RPMI7951 (cell line): Measurements from ENCODE around the gene OR10D3. TPM values are rescaled to one million over a fixed set of nuclear protein-coding genes. Genes with fewer than 3 reads are reported as not detected.

Experiments
- total RNA-seq: library from RNA; depleted of rRNA; stranded (reverse); fragments of >200 nt; shearing (Covaris generic); gene quantifications from 2 replicates; pipeline ENCODE4 v1.2.3, GENCODE V29; 2014; rRNA removed

OR10D3 gene
- total RNA-seq, 1 experiment from 2014 or later = not detected

Other genes starting within 250 kb of the OR10D3 start
- gene OR4D5, start 243.7 kb upstream of the OR10D3 start, total RNA-seq = not detected in 2 replicates
- gene OR6T1, start 239.5 kb upstream of the OR10D3 start, total RNA-seq = not detected in 2 replicates
- gene OR10S1, start 205.6 kb upstream of the OR10D3 start, total RNA-seq = not detected in 2 replicates
- gene OR10G6, start 188.2 kb upstream of the OR10D3 start, total RNA-seq = not detected in 2 replicates
- gene OR10G4, start 170.3 kb upstream of the OR10D3 start, total RNA-seq = not detected in 2 replicates
- not detected in 2 replicates for gene OR10G9, start 160.3 kb upstream of the OR10D3 start, total RNA-seq
- gene OR10G8, start 156.5 kb upstream of the OR10D3 start, total RNA-seq = not detected in 2 replicates
- not detected in 2 replicates for gene OR10G7, start 142.0 kb upstream of the OR10D3 start, total RNA-seq
- gene VWA5A, start 67.9 kb upstream of the OR10D3 start, total RNA-seq = 0.39 and 1.8 TPM in 2 replicates
- gene OR8G1, start 57.8 kb downstream of the OR10D3 start, total RNA-seq = not detected in 2 replicates
- not detected in 2 replicates for gene OR8G5, start 73.0 kb downstream of the OR10D3 start, total RNA-seq
- gene OR8D1, start 130.6 kb downstream of the OR10D3 start, total RNA-seq = not detected in 2 replicates
- gene OR8D2, start 136.9 kb downstream of the OR10D3 start, total RNA-seq = not detected in 2 replicates
- gene OR8B2, start 201.2 kb downstream of the OR10D3 start, total RNA-seq = not detected in 2 replicates
- not detected in 2 replicates for gene OR8B3, start 215.7 kb downstream of the OR10D3 start, total RNA-seq
- gene OR8B4, start 241.5 kb downstream of the OR10D3 start, total RNA-seq = not detected in 2 replicates